ENCODE measurements around the gene TSC2. TPM values are rescaled to one million over a fixed set of nuclear protein-coding genes. Genes with fewer than 3 reads are reported as not detected.

TSC2 gene
- total RNA-seq, 4 donors from 2014 or later: 36.3 to 78.8 (median 54.6) TPM

DNA sequence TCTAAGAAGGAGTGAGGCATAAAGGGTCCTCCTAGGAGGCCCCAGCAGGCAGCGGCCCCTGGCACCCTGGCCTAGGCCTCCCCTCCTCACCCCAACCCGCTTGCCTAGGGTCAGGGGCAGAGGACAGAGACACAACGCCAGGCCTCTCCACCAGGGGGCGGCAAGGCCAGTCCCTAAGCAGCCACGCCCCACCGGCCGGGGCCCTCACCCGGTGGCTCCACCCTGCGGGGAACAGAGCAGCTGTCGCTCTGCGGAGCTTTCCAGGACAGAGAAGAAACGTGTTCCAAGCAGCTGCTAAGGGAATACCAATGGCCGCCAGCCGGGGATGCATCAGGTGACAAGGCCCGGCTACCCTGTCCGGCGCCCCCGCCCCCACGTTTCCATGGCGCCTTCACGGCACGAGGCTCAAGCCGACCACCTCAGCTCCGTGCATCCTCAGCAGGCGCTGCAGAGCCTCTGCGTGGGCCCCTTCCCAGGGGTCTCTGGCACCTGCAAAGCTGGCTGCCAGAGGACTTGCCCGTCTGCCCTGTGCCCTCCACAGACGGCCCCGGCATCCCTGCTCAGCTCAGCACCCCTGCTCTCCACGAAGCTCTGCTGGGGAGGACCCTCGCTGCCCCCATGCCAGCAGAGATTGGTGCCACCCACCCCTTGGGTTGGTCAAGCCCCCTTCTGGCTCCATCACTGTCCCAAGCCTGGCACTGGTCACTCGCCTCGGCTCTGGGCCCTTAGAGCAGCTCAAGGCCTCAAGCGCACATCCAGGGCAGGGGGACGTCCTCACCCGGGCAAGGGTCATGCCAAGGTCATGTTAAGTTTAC lies 43.8 kb upstream of the TSC2 start:
- peak overlapping the region in 2 of 4 donors; percentile 2 to 9 for H3K27ac ChIP-seq
- TF ChIP-seq POLR2A (IDR thresholded peaks at IDR 0.05) (no peak), POLR2AphosphoS5 (IDR thresholded peaks at IDR 0.05) (no peak), EP300 (IDR thresholded peaks at IDR 0.05) (no peak)
- TF ChIP-seq, protein P1, sequence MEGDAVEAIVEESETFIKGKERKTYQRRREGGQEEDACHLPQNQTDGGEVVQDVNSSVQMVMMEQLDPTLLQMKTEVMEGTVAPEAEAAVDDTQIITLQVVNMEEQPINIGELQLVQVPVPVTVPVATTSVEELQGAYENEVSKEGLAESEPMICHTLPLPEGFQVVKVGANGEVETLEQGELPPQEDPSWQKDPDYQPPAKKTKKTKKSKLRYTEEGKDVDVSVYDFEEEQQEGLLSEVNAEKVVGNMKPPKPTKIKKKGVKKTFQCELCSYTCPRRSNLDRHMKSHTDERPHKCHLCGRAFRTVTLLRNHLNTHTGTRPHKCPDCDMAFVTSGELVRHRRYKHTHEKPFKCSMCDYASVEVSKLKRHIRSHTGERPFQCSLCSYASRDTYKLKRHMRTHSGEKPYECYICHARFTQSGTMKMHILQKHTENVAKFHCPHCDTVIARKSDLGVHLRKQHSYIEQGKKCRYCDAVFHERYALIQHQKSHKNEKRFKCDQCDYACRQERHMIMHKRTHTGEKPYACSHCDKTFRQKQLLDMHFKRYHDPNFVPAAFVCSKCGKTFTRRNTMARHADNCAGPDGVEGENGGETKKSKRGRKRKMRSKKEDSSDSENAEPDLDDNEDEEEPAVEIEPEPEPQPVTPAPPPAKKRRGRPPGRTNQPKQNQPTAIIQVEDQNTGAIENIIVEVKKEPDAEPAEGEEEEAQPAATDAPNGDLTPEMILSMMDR (IDR thresholded peaks at IDR 0.05): peak in 3 of 4 experiments; percentile 90 to 94 (median 90)
- H3K4me3 ChIP-seq: peak overlapping the region in 1 of 2 donors; percentile 28
- H3K4me1 ChIP-seq: peaks cover 4 to 61% (median 39%) of the 10 kb centered on the region in 3 donors
- no CpG with 5 or more reads among the region's 36 CpGs for WGBS, 2 donors (ENCODE audit: low coverage in 1 of 2)
- peak; percentile 81 for ATAC-seq
- peaks cover 0 to 55% of the 10 kb centered on the region in 2 donors for H3K36me3 ChIP-seq
- no peaks in the 10 kb centered on the region for H3K9me3 ChIP-seq
- H3K27me3 ChIP-seq: no peaks in the 10 kb centered on the region

DNA sequence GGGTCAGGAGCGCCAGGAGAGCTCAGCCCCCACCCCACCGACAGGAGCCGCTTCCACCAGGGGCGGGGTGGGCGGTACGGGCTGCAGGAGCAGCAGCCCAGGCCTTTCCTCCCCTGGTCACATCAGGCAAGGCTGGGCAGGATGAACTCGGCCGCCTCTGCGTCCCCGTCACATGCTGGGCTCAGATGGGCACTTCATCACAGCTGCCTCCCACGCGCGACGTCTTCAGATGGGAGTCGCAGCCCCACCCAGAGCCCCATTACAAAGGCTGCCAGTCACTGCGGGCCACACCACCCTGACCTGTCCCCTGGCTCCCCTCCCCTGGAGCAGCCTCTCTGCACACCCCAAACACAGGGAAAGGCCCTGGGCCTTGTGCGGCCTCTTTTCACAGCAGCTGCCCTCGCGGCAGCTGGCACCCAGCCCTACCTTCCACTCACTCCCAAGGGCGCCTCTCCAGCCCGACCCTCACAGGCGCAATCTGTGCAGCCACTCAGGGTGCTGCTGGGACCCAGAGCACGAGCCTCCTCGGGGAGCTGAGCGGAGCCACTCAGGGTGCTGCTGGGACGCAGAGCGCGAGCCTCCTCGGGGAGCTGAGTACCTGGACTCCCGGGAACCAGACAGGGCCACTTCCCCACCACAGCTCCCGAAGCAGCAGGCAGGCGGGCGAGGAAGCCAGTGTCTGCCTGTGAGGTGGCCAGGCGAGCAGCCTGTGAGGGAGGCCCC lies 42.8 kb upstream of the TSC2 start:
- Histone ChIP-seq H3K27me3 (no peaks in the 10 kb centered on the region), H3K4me1 (peaks cover 4 to 64% (median 39%) of the 10 kb centered on the region in 3 donors), H3K27ac (no peak overlapping the region), H3K9me3 (no peaks in the 10 kb centered on the region), H3K36me3 (peaks cover 0 to 45% of the 10 kb centered on the region in 2 donors), H3K4me3 (no peak overlapping the region)
- 75% methylated on average over 4 of the region's 34 CpGs; no CpG with 5 or more reads in 1 of the 2 donors for WGBS, 2 donors (ENCODE audit: low coverage in 1 of 2)
- ATAC-seq: no peak
- TF ChIP-seq POLR2AphosphoS5 (IDR thresholded peaks at IDR 0.05) (no peak), EP300 (IDR thresholded peaks at IDR 0.05) (no peak), POLR2A (IDR thresholded peaks at IDR 0.05) (no peak)

DNA sequence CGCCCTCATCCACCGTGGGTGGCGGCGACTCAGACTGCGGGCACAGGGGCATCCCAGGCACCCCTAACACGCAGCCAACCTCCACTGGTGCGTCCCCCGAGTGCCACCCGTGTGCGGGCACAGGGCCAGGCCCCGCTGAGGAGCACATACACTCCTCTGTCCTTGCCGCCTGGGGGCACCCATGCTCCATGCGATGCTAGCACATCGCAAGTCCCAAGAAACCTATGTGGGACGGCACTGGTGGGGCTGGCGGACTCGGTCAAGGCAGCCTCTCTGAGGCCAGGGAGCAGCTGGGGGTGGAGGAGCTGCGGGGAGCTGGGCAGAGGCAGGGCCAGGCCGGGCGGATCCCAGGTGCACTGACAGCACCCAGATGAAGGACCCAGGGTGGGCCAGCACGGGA lies 42.1 kb upstream of the TSC2 start:
- H3K4me3 ChIP-seq: no peak overlapping the region
- peaks cover 0 to 39% of the 10 kb centered on the region in 2 donors for H3K36me3 ChIP-seq
- TF ChIP-seq POLR2AphosphoS5 (IDR thresholded peaks at IDR 0.05) (no peak), EP300 (IDR thresholded peaks at IDR 0.05) (no peak), POLR2A (IDR thresholded peaks at IDR 0.05) (no peak)
- TF ChIP-seq, protein P1 (IDR thresholded peaks at IDR 0.05): no peak
- ATAC-seq: no peak
- no peak overlapping the region for H3K27ac ChIP-seq
- no peaks in the 10 kb centered on the region for H3K27me3 ChIP-seq
- H3K4me1 ChIP-seq: peaks cover 4 to 71% (median 44%) of the 10 kb centered on the region in 3 donors
- H3K9me3 ChIP-seq: no peaks in the 10 kb centered on the region
- WGBS, 2 donors (ENCODE audit: low coverage in 1 of 2): 40% methylated on average over 1 of the region's 21 CpGs; no CpG with 5 or more reads in 1 of the 2 donors

DNA sequence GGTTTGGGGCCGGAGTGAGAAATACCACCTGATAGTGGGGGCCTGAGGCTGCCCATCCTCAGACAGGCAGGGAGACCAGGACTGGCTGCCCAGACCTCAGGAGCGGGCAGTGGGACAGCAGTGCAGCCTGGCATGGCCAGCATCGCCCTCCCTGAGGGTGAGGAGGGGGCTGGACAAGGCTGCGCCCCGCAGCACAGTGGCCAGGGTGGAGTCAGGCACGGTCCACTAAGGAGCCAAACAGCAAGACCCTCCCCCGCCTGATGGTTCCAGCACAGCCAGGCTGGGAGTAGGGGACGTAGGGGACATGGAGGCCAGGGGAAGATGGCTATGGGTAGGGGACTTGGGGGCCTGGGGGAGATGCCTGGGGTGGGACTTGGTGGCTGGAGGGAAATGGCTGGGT lies 41.5 kb upstream of the TSC2 start:
- H3K36me3 ChIP-seq: peaks cover 0 to 32% of the 10 kb centered on the region in 2 donors
- H3K27me3 ChIP-seq: no peaks in the 10 kb centered on the region
- TF ChIP-seq EP300 (IDR thresholded peaks at IDR 0.05): no peak
- no peak for TF ChIP-seq POLR2A (IDR thresholded peaks at IDR 0.05)
- no peak for TF ChIP-seq POLR2AphosphoS5 (IDR thresholded peaks at IDR 0.05)
- TF ChIP-seq, protein P1 (IDR thresholded peaks at IDR 0.05): no peak
- ATAC-seq: no peak
- WGBS, 2 donors (ENCODE audit: low coverage in 1 of 2): 90 to 93% methylated on average over 4 of the region's 8 CpGs
- H3K4me3 ChIP-seq: no peak overlapping the region
- H3K27ac ChIP-seq: no peak overlapping the region
- H3K9me3 ChIP-seq: no peaks in the 10 kb centered on the region
- H3K4me1 ChIP-seq: peaks cover 4 to 73% (median 44%) of the 10 kb centered on the region in 3 donors

DNA sequence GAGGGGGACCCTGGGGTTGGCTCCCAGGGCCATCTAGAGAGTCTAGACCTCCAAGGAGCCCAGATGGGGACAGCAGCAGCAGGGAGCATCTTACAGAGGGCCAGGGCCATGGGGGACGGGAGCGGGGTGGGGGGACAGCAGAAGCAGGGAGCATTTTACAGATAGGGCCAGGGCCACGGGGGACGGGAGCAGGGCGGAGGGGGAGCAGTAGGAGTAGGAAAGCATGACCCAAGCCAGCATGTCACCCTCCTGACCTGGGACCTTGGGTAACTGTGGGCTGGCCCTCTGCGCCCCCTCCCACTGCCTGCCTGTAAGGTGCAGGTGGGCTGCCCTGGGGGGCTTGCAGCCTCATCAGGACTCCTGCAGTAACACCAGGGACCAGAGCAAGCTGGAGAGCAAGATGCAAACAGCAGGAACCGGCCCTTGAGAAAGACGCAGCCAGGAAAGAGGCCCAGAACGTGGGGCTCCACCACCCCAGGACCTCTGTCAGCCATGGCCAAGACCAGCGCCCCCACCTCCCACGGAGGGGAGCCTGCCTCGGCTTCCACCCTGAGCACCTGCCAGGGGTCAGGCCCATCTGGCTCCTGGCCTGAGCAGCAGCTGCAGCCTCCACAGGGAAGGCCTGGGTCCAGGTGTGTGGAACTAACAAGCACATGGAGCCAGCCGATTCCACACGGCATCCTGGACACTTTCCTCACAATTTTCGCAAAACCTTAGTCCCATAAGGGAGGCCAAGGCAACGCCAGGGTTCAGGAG lies 40.5 kb upstream of the TSC2 start:
- TF ChIP-seq EP300 (IDR thresholded peaks at IDR 0.05) (no peak), POLR2A (IDR thresholded peaks at IDR 0.05) (no peak), POLR2AphosphoS5 (IDR thresholded peaks at IDR 0.05) (no peak)
- TF ChIP-seq, protein P1 (IDR thresholded peaks at IDR 0.05): no peak
- Histone ChIP-seq H3K9me3 (no peaks in the 10 kb centered on the region), H3K4me1 (peaks cover 4 to 73% (median 44%) of the 10 kb centered on the region in 3 donors), H3K36me3 (peaks cover 0 to 22% of the 10 kb centered on the region in 2 donors), H3K4me3 (peak overlapping the region in 1 of 2 donors; percentile 70), H3K27me3 (no peaks in the 10 kb centered on the region), H3K27ac (peak overlapping the region in 1 of 4 donors; percentile 95)
- 76% methylated on average over 6 of the region's 16 CpGs; no CpG with 5 or more reads in 1 of the 2 donors for WGBS, 2 donors (ENCODE audit: low coverage in 1 of 2)
- no peak for ATAC-seq
